ENCODE measurements around the gene TMEM108.

Gene TMEM108

GRCh38 chr3:133394561-133395311 lies 356.5 kb downstream of the TMEM108 start:
- H3K36me3 ChIP-seq (ENCODE audit: insufficient read depth, low read length) = no peaks in the 10 kb centered on the region

GRCh38 chr3:133396906-133397305 lies 358.7 kb downstream of the TMEM108 start:
- Histone ChIP-seq H3K9me3 (ENCODE audit: low read depth, low read length) (no peaks in the 10 kb centered on the region), H3K9ac (ENCODE audit: insufficient read length) (no peak overlapping the region), H3K4me3 (no peak overlapping the region), H3K36me3 (ENCODE audit: insufficient read depth, low read length) (no peaks in the 10 kb centered on the region), H3K27ac (no peak overlapping the region)
- DNase-seq (ENCODE audit: low read depth, low spot score) = no peak
- TF ChIP-seq FOXP2 (optimal IDR thresholded peaks at IDR 0.05; ENCODE audit: control extremely low read depth, extremely low read length, insufficient read depth) (no peak), EZH2 (IDR thresholded peaks at IDR 0.05) (no peak), POLR2AphosphoS5 (IDR thresholded peaks at IDR 0.05; ENCODE audit: borderline replicate concordance, low read depth, low read length) (no peak)

More at GRCh38 chr3:133394561-133395311, 356.5 kb downstream of the TMEM108 start:
- Histone ChIP-seq H3K27ac (no peak overlapping the region), H3K9me3 (ENCODE audit: low read depth, low read length) (no peaks in the 10 kb centered on the region), H3K9ac (ENCODE audit: insufficient read length) (no peak overlapping the region), H3K4me3 (no peak overlapping the region)
- no peak for DNase-seq (ENCODE audit: low read depth, low spot score)
- TF ChIP-seq EZH2 (IDR thresholded peaks at IDR 0.05) (no peak), FOXP2 (optimal IDR thresholded peaks at IDR 0.05; ENCODE audit: control extremely low read depth, extremely low read length, insufficient read depth) (no peak), POLR2AphosphoS5 (IDR thresholded peaks at IDR 0.05; ENCODE audit: borderline replicate concordance, low read depth, low read length) (no peak)

- no peak for DNase-seq (ENCODE audit: low read depth, low spot score)
- H3K27ac ChIP-seq = no peak within 1 kb of the TSS
- H3K36me3 ChIP-seq (ENCODE audit: insufficient read depth, low read length) = no peaks in the 10 kb centered on the region
- no peaks in the 10 kb centered on the region for H3K9me3 ChIP-seq (ENCODE audit: low read depth, low read length)
- no peak within 1 kb of the TSS for H3K9ac ChIP-seq (ENCODE audit: insufficient read length)
- TF ChIP-seq POLR2AphosphoS5 (IDR thresholded peaks at IDR 0.05; ENCODE audit: borderline replicate concordance, low read depth, low read length) = no peak
- no peak for TF ChIP-seq EZH2 (IDR thresholded peaks at IDR 0.05)
- no peak for TF ChIP-seq FOXP2 (optimal IDR thresholded peaks at IDR 0.05; ENCODE audit: control extremely low read depth, extremely low read length, insufficient read depth)
- H3K4me3 ChIP-seq = no peak within 1 kb of the TSS
Measured at GRCh38 chr3:133400006-133400515, 361.9 kb downstream of the TMEM108 start, which contains the start of gene BFSP2. TSS of gene BFSP2 (plus strand) at chr3:133400056. CDS start at chr3:133400084, 28 bp downstream.

DNA sequence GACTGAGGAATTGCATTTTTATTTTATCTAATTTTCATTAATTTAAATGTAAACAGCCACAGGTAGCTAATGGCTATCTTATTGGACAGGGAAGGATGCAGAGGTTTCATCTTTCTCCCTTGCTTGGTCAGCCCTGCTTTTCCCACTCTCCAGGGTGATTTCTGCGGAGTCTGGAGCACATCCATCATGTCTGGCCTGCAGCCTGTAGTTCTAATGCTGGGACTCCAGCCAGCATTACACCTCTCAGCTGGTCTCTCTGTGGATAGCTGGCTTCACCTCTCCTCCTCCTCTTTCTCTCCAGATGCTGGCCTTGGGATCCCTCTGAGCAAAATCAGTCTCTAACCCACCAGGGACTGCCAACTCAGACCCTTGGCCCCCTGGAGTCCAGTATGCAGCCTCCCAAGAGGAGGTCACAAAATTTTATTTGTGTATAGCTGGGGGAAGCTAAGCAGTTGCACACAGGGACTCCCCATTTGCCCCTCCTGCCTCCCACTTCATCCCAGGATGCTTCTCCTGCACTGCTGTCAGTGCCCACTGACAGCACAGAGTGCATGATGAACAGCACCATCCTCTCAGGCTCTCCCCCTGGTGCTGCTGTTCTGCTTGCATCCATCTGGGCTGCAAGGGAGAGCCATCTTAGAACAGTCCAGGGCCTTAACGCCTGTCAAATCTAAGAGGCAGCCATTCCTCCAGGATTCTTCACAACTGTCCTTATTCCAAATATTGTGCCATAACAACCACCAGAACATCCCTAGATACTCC lies 363.4 kb downstream of the TMEM108 start:
- no peak for DNase-seq (ENCODE audit: low read depth, low spot score)
- H3K27ac ChIP-seq = no peak overlapping the region
- H3K4me3 ChIP-seq = no peak overlapping the region
- no peak overlapping the region for H3K9ac ChIP-seq (ENCODE audit: insufficient read length)
- TF ChIP-seq POLR2AphosphoS5 (IDR thresholded peaks at IDR 0.05; ENCODE audit: borderline replicate concordance, low read depth, low read length) = no peak
- no peak for TF ChIP-seq FOXP2 (optimal IDR thresholded peaks at IDR 0.05; ENCODE audit: control extremely low read depth, extremely low read length, insufficient read depth)
- TF ChIP-seq EZH2 (IDR thresholded peaks at IDR 0.05) = no peak
- no peaks in the 10 kb centered on the region for H3K36me3 ChIP-seq (ENCODE audit: insufficient read depth, low read length)
- no peaks in the 10 kb centered on the region for H3K9me3 ChIP-seq (ENCODE audit: low read depth, low read length)

DNA sequence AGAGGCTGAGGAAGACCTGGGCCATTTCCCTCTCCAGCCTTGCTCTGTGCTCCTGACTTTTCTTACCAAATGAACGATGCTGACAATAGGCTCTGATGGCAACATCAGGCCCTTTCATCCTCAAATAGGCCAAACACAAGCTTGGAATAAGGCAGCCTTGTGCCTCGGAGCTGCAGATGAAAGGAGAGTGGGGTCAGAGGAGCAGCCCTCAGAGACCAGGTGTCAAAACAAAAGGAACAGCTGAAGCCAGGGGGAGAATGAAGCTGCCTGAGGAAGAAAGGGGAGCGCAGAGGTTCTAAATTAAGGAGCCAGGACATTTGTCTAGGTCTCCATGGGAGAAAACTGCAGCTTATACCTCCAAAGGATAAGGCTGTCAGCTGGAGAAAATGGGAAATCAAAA lies 366.7 kb downstream of the TMEM108 start:
- H3K9ac ChIP-seq (ENCODE audit: insufficient read length) = no peak overlapping the region
- no peak overlapping the region for H3K4me3 ChIP-seq
- H3K27ac ChIP-seq = no peak overlapping the region
- H3K36me3 ChIP-seq (ENCODE audit: insufficient read depth, low read length) = no peaks in the 10 kb centered on the region
- H3K9me3 ChIP-seq (ENCODE audit: low read depth, low read length) = no peaks in the 10 kb centered on the region
- TF ChIP-seq POLR2AphosphoS5 (IDR thresholded peaks at IDR 0.05; ENCODE audit: borderline replicate concordance, low read depth, low read length) (no peak), FOXP2 (optimal IDR thresholded peaks at IDR 0.05; ENCODE audit: control extremely low read depth, extremely low read length, insufficient read depth) (no peak), EZH2 (IDR thresholded peaks at IDR 0.05) (no peak)
- DNase-seq (ENCODE audit: low read depth, low spot score) = no peak

DNA sequence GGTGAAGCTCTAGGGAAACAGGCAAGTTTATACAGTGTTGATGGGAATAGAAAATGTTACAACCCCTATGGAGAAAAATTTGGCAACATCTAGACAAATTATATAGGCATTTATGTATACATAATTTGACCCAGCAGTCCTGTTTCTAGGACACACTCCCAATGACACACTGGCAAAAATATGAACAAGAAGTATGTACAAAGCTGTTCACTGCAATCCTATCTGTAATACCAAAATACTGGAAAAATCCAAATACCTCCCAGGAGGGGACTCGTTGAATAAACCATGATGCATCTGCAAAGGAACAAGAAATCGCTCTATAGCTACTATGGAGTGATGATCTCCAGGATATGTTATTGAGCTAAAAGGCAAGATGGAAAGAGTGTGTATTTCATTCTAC lies 370.2 kb downstream of the TMEM108 start:
- H3K4me3 ChIP-seq = no peak overlapping the region
- H3K9ac ChIP-seq (ENCODE audit: insufficient read length) = no peak overlapping the region
- DNase-seq (ENCODE audit: low read depth, low spot score) = no peak
- no peaks in the 10 kb centered on the region for H3K9me3 ChIP-seq (ENCODE audit: low read depth, low read length)
- H3K36me3 ChIP-seq (ENCODE audit: insufficient read depth, low read length) = no peaks in the 10 kb centered on the region
- H3K27ac ChIP-seq = peak overlapping the region; percentile 86
- TF ChIP-seq EZH2 (IDR thresholded peaks at IDR 0.05) (no peak), POLR2AphosphoS5 (IDR thresholded peaks at IDR 0.05; ENCODE audit: borderline replicate concordance, low read depth, low read length) (no peak), FOXP2 (optimal IDR thresholded peaks at IDR 0.05; ENCODE audit: control extremely low read depth, extremely low read length, insufficient read depth) (no peak)

- peak overlapping the region; percentile 51 for H3K4me3 ChIP-seq
- no peak overlapping the region for H3K9ac ChIP-seq (ENCODE audit: insufficient read length)
- no peaks in the 10 kb centered on the region for H3K36me3 ChIP-seq (ENCODE audit: insufficient read depth, low read length)
- H3K9me3 ChIP-seq (ENCODE audit: low read depth, low read length) = no peaks in the 10 kb centered on the region
- peak overlapping the region; percentile 86 for H3K27ac ChIP-seq
- TF ChIP-seq FOXP2 (optimal IDR thresholded peaks at IDR 0.05; ENCODE audit: control extremely low read depth, extremely low read length, insufficient read depth) = no peak
- TF ChIP-seq EZH2 (IDR thresholded peaks at IDR 0.05) = no peak
- TF ChIP-seq POLR2AphosphoS5 (IDR thresholded peaks at IDR 0.05; ENCODE audit: borderline replicate concordance, low read depth, low read length) = no peak
- peak; percentile 18 for DNase-seq (ENCODE audit: low read depth, low spot score)
Measured at GRCh38 chr3:133408961-133409360, 370.8 kb downstream of the TMEM108 start.
